K562 (cell line): ENCODE measurements around the gene PRM3. TPM values are rescaled to one million over a fixed set of nuclear protein-coding genes. Genes with fewer than 3 reads are reported as not detected.
"Not testable (repeated sequence)": the region's sequence is repeated elsewhere in the genome, so short reads cannot be mapped to it uniquely, and the experiment has no call there.

Source experiments
- ATAC-seq: fragments of 200-7000 bp; cut with Tn5 transposase; 3 replicates; pipeline ENCODE4 v1.9.1; 2020; ENCODE audit warnings: moderate library complexity
- BruUV-seq: library from RNA; stranded (reverse); fragments of 400-500 nt; replicated peaks from 2 replicates; lab custom pipeline; 2021; lab: Mats Ljungman, UMichigan
- CTCF ChIA-PET: fragments of 300-600 bp; formaldehyde crosslinking; extraction: SDS; loops from one replicate; lab custom pipeline; 2021; ENCODE audit warnings: low intra/inter-chr PET ratio; lab: Yijun Ruan, JAX
- POLR2A ChIA-PET: fragments of 300-600, 350-650 bp; sonication (Branson Sonifier 250); formaldehyde crosslinking; extraction: SDS; loops from one replicate; lab custom pipeline; 2021; ENCODE audit warnings: antibody characterized with exemption, inconsistent platforms; lab: Yijun Ruan, JAX
- DNase-seq, 4 experiments: peaks; one replicate each; pipeline versions ENCODE4 v3.0.0 to v3.0.0-alpha.2; 2011 to 2018; ENCODE audit warnings: low spot score in 3 of 4, mixed read lengths in 3 of 4; ENCODE audit errors: extremely low read depth in 1 of 4
- FAIRE-seq: peaks from 2 replicates; lab custom pipeline; 2011; peaks lifted over from hg19 to GRCh38; lab: Jason Lieb, UNC
- H2AFZ ChIP-seq: 2 replicates; pipeline ENCODE4 v1.6.0; 2011; ENCODE audit warnings: low read depth, low read length, control low read depth, inconsistent platforms
- H3K27ac ChIP-seq: fragments of 200-600 bp; 3 replicates; pipeline ENCODE4 v1.8.0; 2011; ENCODE audit warnings: low read depth, mild to moderate bottlenecking, control low read depth, inconsistent platforms, low read length, moderate library complexity, mixed read lengths; ENCODE audit errors: extremely low read depth
- H3K27me3 ChIP-seq, 2 experiments: fragments of 300-600 bp in 1 of 2; 2 replicates in 1 of 2; 3 replicates in 1 of 2; pipeline versions ENCODE4 v1.6.0 to v1.8.0; 2011; ENCODE audit warnings: inconsistent platforms in 2 of 2, low read length in 2 of 2, mild to moderate bottlenecking in 1 of 2, mixed read lengths in 1 of 2, moderate library complexity in 1 of 2; ENCODE audit not compliant: control insufficient read depth in 2 of 2, insufficient read depth in 2 of 2
- H3K36me3 ChIP-seq: fragments of 300-600 bp; 3 replicates; pipeline ENCODE4 v1.8.0; 2011; ENCODE audit warnings: mild to moderate bottlenecking, low read length, inconsistent platforms; ENCODE audit not compliant: control insufficient read depth, insufficient read depth
- H3K4me1 ChIP-seq, 2 experiments: fragments of 200-600 bp in 1 of 2; replicated peaks in 1 of 2; 2 replicates in 1 of 2; 3 replicates in 1 of 2; pipeline versions ENCODE4 v1.5.1 to v1.8.0; 2011; ENCODE audit warnings: inconsistent platforms in 2 of 2, low read length in 2 of 2, mild to moderate bottlenecking in 1 of 2, mixed read lengths in 1 of 2, moderate library complexity in 1 of 2; ENCODE audit not compliant: control insufficient read depth in 2 of 2, insufficient read depth in 2 of 2
- H3K4me2 ChIP-seq: 2 replicates; pipeline ENCODE4 v1.6.1; 2011; ENCODE audit warnings: low read length, control low read depth, inconsistent platforms, mixed read lengths; ENCODE audit not compliant: insufficient read depth
- H3K4me3 ChIP-seq: fragments of 200-600 bp; sonication (generic), shearing (Covaris generic); 2 replicates; pipeline ENCODE4 v1.5.1; 2016; ENCODE audit warnings: control low read depth, inconsistent platforms
- H3K79me2 ChIP-seq: fragments of 200-600 bp; 3 replicates; pipeline ENCODE4 v1.8.0; 2011; ENCODE audit warnings: low read length, inconsistent platforms; ENCODE audit not compliant: control insufficient read depth, insufficient read depth
- H3K9ac ChIP-seq, 2 experiments: 2 replicates each; pipeline versions ENCODE4 v1.6.0 to v1.6.1; 2011; ENCODE audit warnings: low read depth in 2 of 2, low read length in 2 of 2, control low read depth in 1 of 2, inconsistent platforms in 1 of 2, mild to moderate bottlenecking in 1 of 2, mixed read lengths in 1 of 2; ENCODE audit not compliant: insufficient read depth in 1 of 2
- H3K9me1 ChIP-seq: one replicate; pipeline ENCODE4 v1.6.0; 2011; ENCODE audit warnings: inconsistent platforms, mild to moderate bottlenecking, low read length, moderate library complexity; ENCODE audit not compliant: control insufficient read depth, insufficient read depth
- H3K9me3 ChIP-seq: replicated peaks from 2 replicates; pipeline ENCODE4 v1.5.1; 2011; ENCODE audit warnings: low read depth, low read length, inconsistent platforms; ENCODE audit not compliant: control insufficient read depth, insufficient read depth
- H4K20me1 ChIP-seq: replicated peaks from 2 replicates; pipeline ENCODE4 v1.6.1; 2011; ENCODE audit warnings: low read length, inconsistent platforms, mixed read lengths; ENCODE audit not compliant: control insufficient read depth, insufficient read depth
- EZH2 ChIP-seq: IDR thresholded peaks from 2 replicates; pipeline ENCODE4 v1.6.1; 2012; ENCODE audit warnings: low read depth, mild to moderate bottlenecking, inconsistent platforms, low read length, borderline replicate concordance
- HMG20B ChIP-seq: fragments of 250-450 bp; sonication (Bioruptor Pico); IDR thresholded peaks from 2 replicates; pipeline ENCODE4 v1.5.0; 2021; ENCODE audit warnings: mild to moderate bottlenecking
- MCM3 ChIP-seq: fragments of 450-650 bp; IDR thresholded peaks from 2 replicates; pipeline ENCODE4 v1.6.1; 2016
- POLR2G ChIP-seq: fragments of 200-400 bp; formaldehyde crosslinking; IDR thresholded peaks from 2 replicates; pipeline ENCODE4 v1.6.1; 2017; ENCODE audit warnings: low read depth, mild to moderate bottlenecking, antibody characterized with exemption, low read length, moderate library complexity
- SREBF1 ChIP-seq: fragments of 150-350 bp; IDR thresholded peaks from 2 replicates; pipeline ENCODE4 v1.6.1; 2014; ENCODE audit warnings: antibody characterized with exemption, low read depth, low read length, borderline replicate concordance
- WGBS: fragments of 100-300 bp; shearing (Covaris generic); methylation state at CpG from one replicate; pipeline ENCODE4 v1.1.6; 2016; ENCODE audit warnings: low coverage, mixed read lengths; ENCODE audit not compliant: insufficient coverage; ENCODE audit errors: missing lambda C conversion rate; 5-methylcytosine and 5-hydroxymethylcytosine counted together
- in situ Hi-C: fragments of 300-500 bp; cut with MboI; formaldehyde crosslinking; loops from 4 replicates; pipeline ENCODE4 v1.15.0; 2018; ENCODE audit warnings: inconsistent platforms, mixed read lengths
- intact Hi-C: fragments of 100-400 bp; cut with micrococcal nuclease; formaldehyde crosslinking; loops from 2 replicates; pipeline ENCODE4 v1.14.2; 2022
- polyA plus RNA-seq, 8 experiments: library from polyadenylated mRNA; depleted of rRNA in 4 of 8; stranded (reverse) in 5 of 8; unstranded in 3 of 8; fragments of >200 nt; fragmentation: Nextera tagmentation in 2 of 8; fragmentation: Illumina TruSeq in 1 of 8; extraction: Ambion mirVana in 2 of 8; extraction: Trizol in 1 of 8; gene quantifications; 2 replicates each; pipeline versions ENCODE4 v1.2.1 to v1.2.3, GENCODE V29; 2011 to 2014; ENCODE audit warnings: inconsistent platforms in 1 of 8, missing spikeins in 1 of 8
- total RNA-seq, 7 experiments: library from RNA; depleted of rRNA in 6 of 7; stranded (reverse); fragments of >200 nt in 6 of 7; fragmentation: Illumina TruSeq in 2 of 7; extraction: Trizol in 2 of 7; gene quantifications; 2 replicates each; pipeline versions ENCODE4 v1.2.1 to v1.2.3, GENCODE V29; 2011 to 2021; ENCODE audit warnings: low replicate concordance in 1 of 7

The PRM3 gene
- total and polyA plus RNA-seq, 9 of the 15 experiments (the other 6 are each of a cell fraction or from before 2014, with no cell fraction given) = not detected

DNA sequence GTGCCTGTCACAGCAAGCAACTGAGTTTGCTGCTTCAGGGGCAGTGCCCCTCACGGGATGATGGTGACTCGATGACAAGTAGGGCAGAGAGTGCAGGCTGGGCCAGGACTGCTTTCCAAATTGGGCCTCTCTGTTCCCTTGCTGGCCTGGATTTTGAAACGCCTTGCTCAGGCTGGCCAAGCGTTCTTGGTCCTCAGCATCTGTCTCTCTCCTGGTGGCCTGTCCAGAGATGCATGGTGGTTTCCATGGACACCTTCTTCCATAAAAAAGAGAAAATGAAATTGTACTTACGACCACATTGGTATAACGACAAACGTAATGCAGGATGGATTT lies 27.1 kb upstream of the PRM3 start:
- Histone ChIP-seq H2AFZ (no peak overlapping the region), H3K27me3 (no peaks in the 10 kb centered on the region), H3K9me1 (no peaks in the 10 kb centered on the region), H4K20me1 (no peaks in the 10 kb centered on the region), H3K4me2 (no peak overlapping the region), H3K4me3 (no peak overlapping the region), H3K27ac (no peak overlapping the region), H3K36me3 (no peaks in the 10 kb centered on the region), H3K9ac (no peak overlapping the region), H3K4me1 (peaks cover 6 to 13% of the 10 kb centered on the region in 2 experiments; a peak in 4 of 5 replicates), H3K79me2 (no peaks in the 10 kb centered on the region), H3K9me3 (no peaks in the 10 kb centered on the region)
- DNase-seq = no peak
- ATAC-seq = no peak
- in situ Hi-C loops = no loop called here
- intact Hi-C loops = no loop called here
- WGBS = 13% methylated on average over 7 of the region's 7 CpGs
- TF ChIP-seq HMG20B (CRISPR knock-in tag) (no peak), EZH2 (no peak), POLR2G (no peak)
- FAIRE-seq = no peak
- BruUV-seq = no TSS peak
- ChIA-PET POLR2A (interaction anchor here (1.1 kb wide), 1 partner anchor 9 kb away, joined by 4 read pairs; no protein-coding TSS in a partner anchor), CTCF (no interaction called here)

DNA sequence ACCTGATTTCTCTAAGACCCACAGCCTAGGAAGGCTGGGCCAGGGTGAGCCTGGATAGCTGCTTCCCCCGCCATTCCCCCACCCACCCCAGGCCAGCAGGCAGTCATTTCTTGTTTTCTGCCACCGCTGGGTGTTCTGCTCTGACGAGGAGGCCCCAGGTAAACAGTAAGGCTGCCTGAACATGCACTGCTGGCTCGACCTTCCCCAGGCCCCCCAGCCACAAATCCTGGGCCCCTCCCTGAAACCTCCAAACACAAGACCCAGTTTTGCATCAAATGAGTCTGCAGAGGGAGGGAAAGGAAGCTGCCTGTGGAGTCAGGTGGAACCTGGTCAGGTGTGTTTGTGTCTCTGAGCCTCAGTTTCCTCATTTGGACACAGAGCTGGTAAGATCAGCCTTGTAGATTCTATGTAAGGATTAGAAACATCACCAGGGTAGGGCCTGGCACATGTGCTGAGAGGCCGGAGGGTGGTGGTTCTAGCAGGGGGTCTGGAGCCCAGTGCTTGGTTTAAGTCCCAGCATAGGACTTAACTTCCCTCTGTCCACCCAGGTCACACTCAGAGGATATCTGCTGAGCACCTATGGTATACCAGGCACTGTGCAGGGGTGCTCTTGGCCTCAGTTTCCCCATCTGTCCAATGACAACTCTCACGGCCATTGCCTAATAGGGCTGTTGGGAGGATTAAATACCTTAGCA lies 26.6 kb upstream of the PRM3 start:
- no peak overlapping the region for H3K27ac ChIP-seq
- no peak overlapping the region for H3K9ac ChIP-seq
- H2AFZ ChIP-seq = no peak overlapping the region
- no peak overlapping the region for H3K4me3 ChIP-seq
- ChIA-PET POLR2A (interaction anchor here (1.1 kb wide), 1 partner anchor 10 kb away, joined by 4 read pairs; no protein-coding TSS in a partner anchor), CTCF (no interaction called here)
- no TSS peak for BruUV-seq
- TF ChIP-seq SREBF1 = no peak
- TF ChIP-seq MCM3 = no peak
- no peaks in the 10 kb centered on the region for H4K20me1 ChIP-seq
- no peak overlapping the region for H3K4me2 ChIP-seq
- H3K79me2 ChIP-seq = no peaks in the 10 kb centered on the region
- DNase-seq (no peak), FAIRE-seq (no peak), ATAC-seq (no peak)
- no peaks in the 10 kb centered on the region for H3K27me3 ChIP-seq
- intact Hi-C loops = no loop called here
- in situ Hi-C loops = no loop called here
- H3K9me3 ChIP-seq = no peaks in the 10 kb centered on the region
- H3K4me1 ChIP-seq = peaks cover 6 to 13% of the 10 kb centered on the region in 2 experiments; a peak in 4 of 5 replicates
- no peaks in the 10 kb centered on the region for H3K9me1 ChIP-seq
- 55% methylated on average over 6 of the region's 6 CpGs for WGBS
- H3K36me3 ChIP-seq = no peaks in the 10 kb centered on the region

DNA sequence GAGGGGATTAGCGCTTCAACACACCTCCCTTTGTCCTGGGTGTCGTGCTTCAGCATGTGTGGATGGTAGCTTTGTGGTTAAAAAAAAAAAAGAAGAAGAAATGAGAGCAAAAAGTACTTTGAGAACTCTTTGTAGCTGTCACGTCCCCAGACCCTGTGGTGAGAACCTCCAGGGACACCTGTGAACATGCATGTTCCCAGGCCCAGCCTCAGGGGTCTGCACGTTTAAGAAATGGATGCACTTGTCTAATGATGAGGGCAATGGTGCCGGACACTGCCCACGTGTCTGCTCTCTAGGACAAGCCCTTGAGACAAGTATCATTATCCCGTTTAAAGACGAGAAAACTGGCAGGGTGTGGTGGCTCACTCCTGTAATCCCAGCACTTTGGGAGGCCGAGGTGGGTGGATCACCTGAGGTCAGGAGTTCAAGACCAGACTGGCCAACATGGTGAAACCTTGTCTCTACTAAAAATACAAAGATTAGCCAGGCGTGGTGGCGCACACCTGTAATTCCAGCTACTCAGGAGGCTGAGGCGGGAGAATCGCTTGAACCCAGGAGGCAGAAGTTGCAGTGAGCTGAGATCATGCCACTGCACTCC lies 25.6 kb upstream of the PRM3 start:
- in situ Hi-C loops, ATAC-seq, H3K4me2 ChIP-seq, H3K9me3 ChIP-seq, H3K4me3 ChIP-seq, FAIRE-seq, H3K27me3 ChIP-seq, H3K79me2 ChIP-seq, DNase-seq, H3K27ac ChIP-seq, H2AFZ ChIP-seq, H4K20me1 ChIP-seq, H3K9ac ChIP-seq, intact Hi-C loops, H3K9me1 ChIP-seq, H3K36me3 ChIP-seq, BruUV-seq, CTCF ChIA-PET: not testable (repeated sequence)
- WGBS = 42% methylated on average over 13 of the region's 13 CpGs
- POLR2A ChIA-PET = interaction anchor here (0.5 to 0.8 kb wide), 3 partner anchors 21 to 303 kb away, joined by 3 read pairs; no protein-coding TSS in a partner anchor
- H3K4me1 ChIP-seq = peaks cover 6 to 13% of the 10 kb centered on the region in 2 experiments; a peak in 4 of 5 replicates
